Smooth muscle cell (in vitro differentiated cells): Measurements from ENCODE around the gene CEMIP. TPM values are rescaled to one million over a fixed set of nuclear protein-coding genes. Genes with fewer than 3 reads are reported as not detected.

Experiments
- DNase-seq: peaks from one replicate; lab custom pipeline; 2025; ENCODE audit not compliant: unreplicated experiment; lab: John Stamatoyannopoulos, UW
- H2AFZ ChIP-seq: fragments of 200-600 bp; sonication (generic); 2 replicates; pipeline ENCODE4 v1.6.0; 2016; ENCODE audit warnings: antibody characterized with exemption, low read depth, mild to moderate bottlenecking
- H3F3A ChIP-seq: fragments of 200-600 bp; sonication (generic); 2 replicates; pipeline ENCODE4 v1.6.0; 2017; ENCODE audit warnings: antibody characterized with exemption, low read depth
- H3K27ac ChIP-seq: fragments of 200-600 bp; sonication (generic); 2 replicates; pipeline ENCODE4 v1.5.1; 2016; ENCODE audit warnings: low read depth, mild to moderate bottlenecking
- H3K27me3 ChIP-seq: fragments of 200-600 bp; sonication (generic); 2 replicates; pipeline ENCODE4 v1.6.1; 2016; ENCODE audit warnings: low read depth, mild to moderate bottlenecking
- H3K36me3 ChIP-seq: fragments of 200-600 bp; sonication (generic); 2 replicates; pipeline ENCODE4 v1.5.1; 2016; ENCODE audit warnings: low read depth
- H3K4me1 ChIP-seq: fragments of 200-600 bp; sonication (generic); 2 replicates; pipeline ENCODE4 v1.5.1; 2016; ENCODE audit warnings: low read depth
- H3K4me2 ChIP-seq: fragments of 200-600 bp; sonication (generic); 2 replicates; pipeline ENCODE4 v1.6.0; 2016; ENCODE audit warnings: mild to moderate bottlenecking
- H3K4me3 ChIP-seq: fragments of 200-600 bp; sonication (generic); 2 replicates; pipeline ENCODE4 v1.5.1; 2016; ENCODE audit warnings: mild to moderate bottlenecking
- H3K79me2 ChIP-seq: fragments of 200-600 bp; sonication (generic); 2 replicates; pipeline ENCODE4 v1.6.0; 2016; ENCODE audit warnings: low read depth, mild to moderate bottlenecking
- H3K9ac ChIP-seq: fragments of 200-600 bp; sonication (generic); 2 replicates; pipeline ENCODE4 v1.6.0; 2016; ENCODE audit warnings: low read depth
- H3K9me3 ChIP-seq: fragments of 200-600 bp; sonication (generic); replicated peaks from 2 replicates; pipeline ENCODE4 v1.5.1; 2016; ENCODE audit warnings: low read depth
- H4K20me1 ChIP-seq: fragments of 200-600 bp; sonication (generic); 2 replicates; pipeline ENCODE4 v1.6.0; 2016; ENCODE audit warnings: low read depth
- CTCF ChIP-seq: fragments of 200-600 bp; sonication (generic); IDR thresholded peaks from 2 replicates; pipeline ENCODE4 v1.5.1; 2017; ENCODE audit warnings: borderline replicate concordance, mild to moderate bottlenecking, antibody characterized with exemption; ENCODE audit not compliant: insufficient read depth, poor library complexity, severe bottlenecking
- WGBS: methylation state at CpG from one replicate; pipeline ENCODE4 v1.1.7; 2016; ENCODE audit warnings: low lambda C conversion rate; 5-methylcytosine and 5-hydroxymethylcytosine counted together
- polyA plus RNA-seq: library from polyadenylated mRNA; unstranded; fragments of >200 nt; fragmentation: Nextera tagmentation; extraction: Ambion mirVana; gene quantifications from 2 replicates; pipeline ENCODE4 v1.2.1, GENCODE V29; 2016
- total RNA-seq: library from RNA; depleted of rRNA; stranded (reverse); fragments of >200 nt; gene quantifications from 2 replicates; pipeline ENCODE4 v1.2.3, GENCODE V29; 2014

CEMIP gene
- total and polyA plus RNA-seq, 2 experiments from 2014 or later, result 1.9 TPM

GRCh38 chr15:80885016-80885579, 105.9 kb downstream of the CEMIP start:
- 75% methylated on average over 6 of the region's 6 CpGs for WGBS
- TF ChIP-seq CTCF, result no peak
- no peak overlapping the region for H3K4me2 ChIP-seq
- H3F3A ChIP-seq, result no peaks in the 10 kb centered on the region
- no peak overlapping the region for H2AFZ ChIP-seq
- no peaks in the 10 kb centered on the region for H3K27me3 ChIP-seq
- H4K20me1 ChIP-seq, result no peaks in the 10 kb centered on the region
- H3K4me3 ChIP-seq, result no peak overlapping the region
- no peak for DNase-seq
- H3K79me2 ChIP-seq, result no peaks in the 10 kb centered on the region
- H3K27ac ChIP-seq, result no peak overlapping the region
- no peaks in the 10 kb centered on the region for H3K36me3 ChIP-seq
- H3K4me1 ChIP-seq, result peaks cover 3% of the 10 kb centered on the region
- no peaks in the 10 kb centered on the region for H3K9me3 ChIP-seq
- no peak overlapping the region for H3K9ac ChIP-seq

DNA sequence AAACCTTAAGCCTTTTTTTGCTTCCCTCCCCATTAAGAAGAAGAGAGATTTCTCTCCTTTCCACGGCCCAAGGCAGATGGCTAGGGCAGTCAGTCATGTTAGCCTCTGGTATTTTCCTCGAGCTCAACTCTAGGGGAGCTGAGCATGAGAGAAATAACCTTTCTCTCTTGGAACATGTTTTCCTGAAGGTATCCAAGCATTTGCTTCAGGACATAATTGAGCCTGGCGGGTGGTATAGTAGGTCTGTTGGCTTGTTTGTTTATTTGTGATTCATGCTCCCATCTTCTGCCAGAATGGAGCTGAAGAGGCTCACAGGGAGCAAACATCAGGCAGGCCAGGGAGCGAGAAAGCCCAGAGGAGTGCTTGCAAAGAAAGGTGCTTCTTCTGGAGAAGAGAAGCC, 108.0 kb downstream of the CEMIP start:
- Histone ChIP-seq H3K4me2 (no peak overlapping the region), H2AFZ (no peak overlapping the region), H3K4me1 (peaks cover 3% of the 10 kb centered on the region), H3K27ac (no peak overlapping the region), H3K9ac (no peak overlapping the region), H3K4me3 (no peak overlapping the region), H3K27me3 (no peaks in the 10 kb centered on the region), H3K36me3 (no peaks in the 10 kb centered on the region), H3F3A (no peaks in the 10 kb centered on the region), H4K20me1 (no peaks in the 10 kb centered on the region), H3K79me2 (no peaks in the 10 kb centered on the region), H3K9me3 (no peaks in the 10 kb centered on the region)
- 65% methylated on average over 4 of the region's 4 CpGs for WGBS
- DNase-seq, result no peak
- no peak for TF ChIP-seq CTCF

DNA sequence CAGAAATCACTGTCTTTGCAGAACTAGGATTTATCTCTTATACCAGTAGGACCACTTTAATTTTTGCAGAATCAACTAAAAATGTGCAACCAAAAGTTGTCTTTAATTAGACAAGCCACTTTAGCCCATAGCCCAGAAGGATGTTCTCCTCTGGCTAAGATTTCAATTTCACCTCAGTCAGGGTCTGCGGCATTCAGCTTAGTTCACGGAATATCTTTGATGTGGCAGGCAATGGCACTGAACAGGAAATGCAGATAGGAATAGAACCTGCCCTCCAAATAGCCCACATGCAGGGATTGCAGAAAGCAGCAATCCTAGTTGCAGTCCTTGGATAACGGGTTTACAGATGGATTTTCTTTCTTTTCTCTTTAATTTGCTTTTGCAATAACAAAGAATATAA, 109.7 kb downstream of the CEMIP start:
- H3K36me3 ChIP-seq, result no peaks in the 10 kb centered on the region
- TF ChIP-seq CTCF, result no peak

GRCh38 chr15:80890341-80891005, 111.3 kb downstream of the CEMIP start:
- Histone ChIP-seq H3F3A (no peaks in the 10 kb centered on the region), H3K79me2 (no peaks in the 10 kb centered on the region), H3K27me3 (no peaks in the 10 kb centered on the region), H2AFZ (no peak overlapping the region), H3K36me3 (no peaks in the 10 kb centered on the region), H3K4me2 (no peak overlapping the region), H3K9me3 (no peaks in the 10 kb centered on the region), H3K4me1 (no peaks in the 10 kb centered on the region), H3K4me3 (no peak overlapping the region), H4K20me1 (no peaks in the 10 kb centered on the region), H3K9ac (no peak overlapping the region), H3K27ac (no peak overlapping the region)
- no peak for DNase-seq
- 86% methylated on average over 8 of the region's 8 CpGs for WGBS
- no peak for TF ChIP-seq CTCF

More for the DNA sequence above, 109.7 kb downstream of the CEMIP start:
- no peaks in the 10 kb centered on the region for H3K9me3 ChIP-seq
- no peaks in the 10 kb centered on the region for H3K27me3 ChIP-seq
- no peak overlapping the region for H3K4me2 ChIP-seq
- no peak overlapping the region for H3K4me3 ChIP-seq
- H3K79me2 ChIP-seq, result no peaks in the 10 kb centered on the region
- no peaks in the 10 kb centered on the region for H4K20me1 ChIP-seq
- H3K4me1 ChIP-seq, result peaks cover 3% of the 10 kb centered on the region
- no peak overlapping the region for H2AFZ ChIP-seq
- no peak for DNase-seq
- no peak overlapping the region for H3K9ac ChIP-seq
- WGBS, result 85% methylated on average over 3 of the region's 3 CpGs
- no peaks in the 10 kb centered on the region for H3F3A ChIP-seq
- no peak overlapping the region for H3K27ac ChIP-seq
